ENCODE results near the gene IGIP. TPM values are rescaled to one million over a fixed set of nuclear protein-coding genes. Genes with fewer than 3 reads are reported as not detected.

Gene IGIP
- total and polyA plus RNA-seq, 2 of the 8 experiments (the other 6 are each of a cell fraction or from before 2014, with no cell fraction given), result 0.32 to 0.69 TPM

- ChIA-PET CTCF (ENCODE audit: partially characterized antibody) (interaction anchor here (1.0 to 3.1 kb wide), 4 partner anchors 10 to 38 kb away, joined by 3 to 24 read pairs (median 4); no protein-coding TSS in a partner anchor), POLR2A (ENCODE audit: partially characterized antibody) (interaction anchor here (1.0 to 1.1 kb wide), 2 partner anchors 44 to 67 kb away, joined by 3 to 4 read pairs; no protein-coding TSS in a partner anchor)
- peaks cover 31 to 76% (median 52%) of the 10 kb centered on the region in 4 experiments for H3K27me3 ChIP-seq (replicated peaks in 1 of 4; ENCODE audit: control insufficient read depth in 3 of 4, extremely low read depth in 1 of 4, insufficient read depth in 3 of 4, low read length in 3 of 4)
- H3K9ac ChIP-seq (replicated peaks in 1 of 4; ENCODE audit: extremely low read depth in 1 of 4, low read depth in 3 of 4, low read length in 3 of 4), result peak overlapping the region in 3 of 4 experiments; percentile 43 to 60 (median 53); a peak in 5 of 7 replicates
- peak overlapping the region; percentile 82 for H2AFZ ChIP-seq (ENCODE audit: low read length)
- no peak overlapping the region for H3K23ac ChIP-seq (ENCODE audit: insufficient read length)
- H3K4me1 ChIP-seq (replicated peaks in 1 of 4; ENCODE audit: control insufficient read depth in 3 of 4, insufficient read depth in 4 of 4, low read length in 3 of 4), result peaks cover 0 to 19% (median 8%) of the 10 kb centered on the region in 4 experiments; a peak in 4 of 7 replicates
- H3K27ac ChIP-seq (ENCODE audit: low read depth, low read length), result no peak overlapping the region
- no peaks in the 10 kb centered on the region for H3K36me3 ChIP-seq (ENCODE audit: control insufficient read depth in 2 of 4, insufficient read depth in 4 of 4, low read length in 3 of 4)
- H3K18ac ChIP-seq (ENCODE audit: extremely low read depth, low read length), result no peak overlapping the region
- no peak overlapping the region for H2BK20ac ChIP-seq (ENCODE audit: low read length)
- no peaks in the 10 kb centered on the region for H3K9me3 ChIP-seq (ENCODE audit: insufficient read depth in 2 of 2, low read depth in 1 of 2, low read length in 1 of 2)
- H4K5ac ChIP-seq (ENCODE audit: insufficient read length, low read depth, low read length), result peak overlapping the region; percentile 79
- no peak overlapping the region for H2BK12ac ChIP-seq (ENCODE audit: low read depth, low read length)
- no peak overlapping the region for H2AK5ac ChIP-seq (ENCODE audit: low read depth, low read length)
- H3K79me1 ChIP-seq (ENCODE audit: low read depth, low read length), result no peaks in the 10 kb centered on the region
- DNase-seq (ENCODE audit: low read depth in 1 of 2, low spot score in 2 of 2), result peak in 1 of 2 experiments; percentile 91
- H2BK120ac ChIP-seq (replicated peaks; ENCODE audit: low read depth, low read length), result no peak overlapping the region
- no peak overlapping the region for H3K56ac ChIP-seq (replicated peaks; ENCODE audit: insufficient read length, low read depth, low read length)
- H2BK5ac ChIP-seq (ENCODE audit: low read depth, low read length), result peak overlapping the region; percentile 46; the same call in 1 of the 2 replicates
- no peak overlapping the region for H3K14ac ChIP-seq (ENCODE audit: insufficient read length)
- no peak overlapping the region for H4K91ac ChIP-seq (replicated peaks; ENCODE audit: insufficient read length, low read length)
- H3K4me3 ChIP-seq (ENCODE audit: extremely low read depth in 1 of 4, insufficient read depth in 2 of 4, low read depth in 3 of 4, low read length in 4 of 4), result peak overlapping the region; percentile 39 to 75 (median 64)
- H3K4ac ChIP-seq (replicated peaks; ENCODE audit: insufficient read length, low read depth, low read length), result peak overlapping the region; percentile 41
- no peak overlapping the region for H2BK15ac ChIP-seq (ENCODE audit: low read length)
- peaks cover 7 to 14% of the 10 kb centered on the region in 2 experiments for H4K20me1 ChIP-seq (replicated peaks in 1 of 2; ENCODE audit: control insufficient read depth in 1 of 2, insufficient read depth in 2 of 2, low read length in 2 of 2)
- no peaks in the 10 kb centered on the region for H3K79me2 ChIP-seq (ENCODE audit: control insufficient read depth in 1 of 2, insufficient read depth in 2 of 2, low read length in 2 of 2)
- WGBS, 2 experiments (ENCODE audit: extremely low coverage in 1 of 2, insufficient coverage in 1 of 2, insufficient read length in 1 of 2, insufficient replicate concordance in 2 of 2, low coverage in 1 of 2, low lambda C conversion rate in 2 of 2, missing lambda C conversion rate in 1 of 2), result 1% methylated on average over 55 of the region's 88 CpGs; no CpG with 5 or more reads in 1 of the 2 experiments
- peaks cover 11% of the 10 kb centered on the region; the same call in 1 of the 2 replicates for H3K23me2 ChIP-seq (ENCODE audit: low read depth, low read length)
- FAIRE-seq, result no peak
- peak overlapping the region; percentile 83 for H4K8ac ChIP-seq (ENCODE audit: extremely low read depth, insufficient read depth, low read length)
- peak overlapping the region; percentile 82 to 90 for H3K4me2 ChIP-seq (ENCODE audit: insufficient read depth in 1 of 2, low read depth in 2 of 2, low read length in 2 of 2)
- TF ChIP-seq RBBP5 (IDR thresholded peaks at IDR 0.05; ENCODE audit: borderline replicate concordance, low read depth, low read length), result no peak; the same call in 1 of the 2 replicates
- TF ChIP-seq CTCF (IDR thresholded peaks at IDR 0.05; ENCODE audit: control extremely low read depth in 1 of 3, insufficient read depth in 1 of 3, low read depth in 1 of 3, low read length in 3 of 3), result no peak
- TF ChIP-seq JUND (IDR thresholded peaks at IDR 0.05; ENCODE audit: low read length), result 0 out of 2 replicates have a peak, but pooled peaks have one; percentile 24
- no peak for TF ChIP-seq RXRA (IDR thresholded peaks at IDR 0.05; ENCODE audit: insufficient read depth, low read depth, low read length)
- TF ChIP-seq CHD1 (IDR thresholded peaks at IDR 0.05; ENCODE audit: low read depth, low read length), result no peak
- no peak for TF ChIP-seq RFX5 (IDR thresholded peaks at IDR 0.05; ENCODE audit: borderline replicate concordance, low read depth, low read length)
- no peak for TF ChIP-seq SRF (IDR thresholded peaks at IDR 0.05; ENCODE audit: low read depth, low read length)
- TF ChIP-seq TBP (IDR thresholded peaks at IDR 0.05; ENCODE audit: low read depth, low read length), result no peak
- no peak for TF ChIP-seq YY1 (IDR thresholded peaks at IDR 0.05; ENCODE audit: low read depth, low read length)
Measured at GRCh38 chr5:140107312-140108092, 18.2 kb upstream of the IGIP start.

Data from H1 (cell line).